ENCODE results near the gene COA8.

The COA8 gene

DNA sequence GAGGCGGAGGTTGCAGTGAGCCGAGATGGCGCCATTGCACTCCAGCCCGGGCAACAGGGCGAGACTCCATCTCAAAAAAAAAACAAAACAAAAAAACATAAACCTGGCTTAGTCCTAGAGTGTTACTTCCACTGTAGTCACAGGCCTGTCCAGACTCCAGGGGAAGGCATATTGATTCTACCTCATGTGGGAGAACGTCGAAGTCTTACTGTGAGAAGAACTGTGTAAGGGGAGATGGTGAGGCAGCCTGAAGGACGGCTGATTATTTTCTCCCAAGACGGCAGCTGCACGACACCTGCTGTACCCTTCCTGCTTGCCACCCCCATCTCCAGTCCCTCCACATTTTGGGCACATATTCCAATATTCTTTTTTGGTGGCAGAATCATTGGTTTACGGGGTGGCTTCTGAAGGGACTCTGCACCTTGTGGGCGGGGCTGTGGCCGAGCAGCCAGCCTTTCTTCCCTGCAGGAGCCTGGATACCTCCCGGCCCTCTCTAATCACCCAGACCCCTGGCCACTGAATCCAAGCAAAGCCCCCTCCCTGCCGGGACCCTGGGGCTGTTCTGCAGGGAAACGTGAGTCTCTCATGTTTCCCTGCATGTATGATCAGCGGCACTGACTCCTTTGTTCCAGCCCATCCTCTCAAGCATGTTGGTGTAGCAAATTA lies 54.0 kb downstream of the COA8 start:
- no peaks in the 10 kb centered on the region for H3K36me3 ChIP-seq (ENCODE audit: insufficient read depth)
- H3K79me2 ChIP-seq (ENCODE audit: insufficient read depth, low read depth): no peaks in the 10 kb centered on the region
- no peak overlapping the region for H3K4me2 ChIP-seq
- H3K9ac ChIP-seq: no peak overlapping the region
- no peaks in the 10 kb centered on the region for H4K20me1 ChIP-seq (ENCODE audit: insufficient read depth)
- no peak overlapping the region for H3K27ac ChIP-seq
- TF ChIP-seq, protein P1, sequence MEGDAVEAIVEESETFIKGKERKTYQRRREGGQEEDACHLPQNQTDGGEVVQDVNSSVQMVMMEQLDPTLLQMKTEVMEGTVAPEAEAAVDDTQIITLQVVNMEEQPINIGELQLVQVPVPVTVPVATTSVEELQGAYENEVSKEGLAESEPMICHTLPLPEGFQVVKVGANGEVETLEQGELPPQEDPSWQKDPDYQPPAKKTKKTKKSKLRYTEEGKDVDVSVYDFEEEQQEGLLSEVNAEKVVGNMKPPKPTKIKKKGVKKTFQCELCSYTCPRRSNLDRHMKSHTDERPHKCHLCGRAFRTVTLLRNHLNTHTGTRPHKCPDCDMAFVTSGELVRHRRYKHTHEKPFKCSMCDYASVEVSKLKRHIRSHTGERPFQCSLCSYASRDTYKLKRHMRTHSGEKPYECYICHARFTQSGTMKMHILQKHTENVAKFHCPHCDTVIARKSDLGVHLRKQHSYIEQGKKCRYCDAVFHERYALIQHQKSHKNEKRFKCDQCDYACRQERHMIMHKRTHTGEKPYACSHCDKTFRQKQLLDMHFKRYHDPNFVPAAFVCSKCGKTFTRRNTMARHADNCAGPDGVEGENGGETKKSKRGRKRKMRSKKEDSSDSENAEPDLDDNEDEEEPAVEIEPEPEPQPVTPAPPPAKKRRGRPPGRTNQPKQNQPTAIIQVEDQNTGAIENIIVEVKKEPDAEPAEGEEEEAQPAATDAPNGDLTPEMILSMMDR (conservative IDR thresholded peaks at IDR 0.05; ENCODE audit: low read depth, low read length): no peak
- H3K4me3 ChIP-seq (IDR thresholded peaks at IDR 0.05; ENCODE audit: insufficient read depth, low read depth, low read length): no peak overlapping the region
- no peaks in the 10 kb centered on the region for H3K27me3 ChIP-seq (ENCODE audit: insufficient read depth, low read depth)
- no peak overlapping the region for H2AFZ ChIP-seq (ENCODE audit: low read depth)
- H3K4me1 ChIP-seq (ENCODE audit: low read depth, poor library complexity, severe bottlenecking): no peaks in the 10 kb centered on the region

DNA sequence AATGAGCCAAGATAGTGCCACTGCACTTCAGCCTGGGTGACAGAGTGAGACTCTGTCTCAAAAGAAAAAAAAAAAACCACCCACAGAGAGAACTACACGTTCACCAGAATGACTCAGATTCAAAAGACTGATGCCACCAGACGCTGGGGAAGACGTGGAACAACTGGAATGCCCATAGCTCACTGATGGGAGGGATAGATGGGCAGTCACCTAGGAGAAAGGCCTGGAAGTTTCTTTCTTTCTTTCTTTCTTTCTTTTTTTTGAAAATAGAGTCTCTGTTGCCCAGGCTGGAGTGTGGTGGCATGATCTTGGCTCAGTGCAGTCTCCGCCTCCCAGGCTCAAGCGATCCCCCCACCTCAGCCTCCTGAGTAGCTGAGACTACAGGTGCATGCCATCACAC lies 56.3 kb downstream of the COA8 start:
- Histone ChIP-seq H3K4me1 (ENCODE audit: low read depth, poor library complexity, severe bottlenecking) (no peaks in the 10 kb centered on the region), H3K36me3 (ENCODE audit: insufficient read depth) (no peaks in the 10 kb centered on the region), H2AFZ (ENCODE audit: low read depth) (no peak overlapping the region), H4K20me1 (ENCODE audit: insufficient read depth) (no peaks in the 10 kb centered on the region), H3K4me3 (IDR thresholded peaks at IDR 0.05; ENCODE audit: insufficient read depth, low read depth, low read length) (no peak overlapping the region), H3K4me2 (no peak overlapping the region), H3K27me3 (ENCODE audit: insufficient read depth, low read depth) (no peaks in the 10 kb centered on the region), H3K79me2 (ENCODE audit: insufficient read depth, low read depth) (no peaks in the 10 kb centered on the region), H3K9ac (no peak overlapping the region), H3K27ac (no peak overlapping the region)
- TF ChIP-seq, protein P1 (conservative IDR thresholded peaks at IDR 0.05; ENCODE audit: low read depth, low read length): no peak

DNA sequence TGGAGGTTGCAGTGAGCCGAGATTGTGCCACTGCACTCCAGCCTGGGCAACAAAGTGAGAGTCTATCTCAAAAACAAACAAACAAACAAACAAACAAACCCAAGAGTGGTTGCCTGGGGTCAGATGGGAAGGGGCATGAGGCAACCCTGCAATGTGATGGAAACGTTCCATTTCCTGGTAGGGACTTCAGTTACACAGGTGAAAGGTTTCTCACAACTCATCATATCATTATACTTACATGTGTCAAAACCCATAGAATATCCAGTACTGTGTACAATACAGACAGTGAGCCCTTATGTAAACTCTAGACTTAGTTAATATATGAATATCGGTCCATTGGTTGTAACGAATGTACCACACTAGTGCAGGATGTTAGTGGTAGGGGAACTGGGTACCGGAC lies 59.1 kb downstream of the COA8 start:
- Histone ChIP-seq H4K20me1 (ENCODE audit: insufficient read depth) (no peaks in the 10 kb centered on the region), H3K4me2 (no peak overlapping the region), H3K4me3 (IDR thresholded peaks at IDR 0.05; ENCODE audit: insufficient read depth, low read depth, low read length) (no peak overlapping the region), H2AFZ (ENCODE audit: low read depth) (no peak overlapping the region), H3K27me3 (ENCODE audit: insufficient read depth, low read depth) (no peaks in the 10 kb centered on the region), H3K4me1 (ENCODE audit: low read depth, poor library complexity, severe bottlenecking) (peaks cover 11% of the 10 kb centered on the region), H3K36me3 (ENCODE audit: insufficient read depth) (no peaks in the 10 kb centered on the region), H3K27ac (no peak overlapping the region), H3K9ac (no peak overlapping the region), H3K79me2 (ENCODE audit: insufficient read depth, low read depth) (no peaks in the 10 kb centered on the region)
- TF ChIP-seq, protein P1 (conservative IDR thresholded peaks at IDR 0.05; ENCODE audit: low read depth, low read length): no peak

DNA sequence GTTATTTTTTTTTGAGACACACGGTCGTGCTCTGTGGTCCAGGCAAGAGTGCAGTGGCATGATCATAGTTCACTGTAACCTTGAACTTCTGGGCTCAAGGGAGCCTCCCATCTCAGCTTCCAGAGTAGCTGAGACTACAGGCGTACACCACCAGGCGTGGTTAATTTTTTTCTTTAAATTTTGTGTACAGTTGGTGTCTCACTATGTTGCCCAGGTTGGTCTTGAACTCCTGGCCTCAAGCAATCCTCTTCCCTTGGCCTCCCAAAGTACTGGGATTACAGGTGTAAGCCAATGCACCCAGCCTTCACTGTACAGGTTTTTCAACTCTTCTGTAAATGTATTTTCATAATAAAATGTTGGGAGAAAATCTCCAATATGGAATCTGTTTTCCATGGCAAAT lies 60.5 kb downstream of the COA8 start:
- Histone ChIP-seq H3K4me2 (no peak overlapping the region), H2AFZ (ENCODE audit: low read depth) (no peak overlapping the region), H3K36me3 (ENCODE audit: insufficient read depth) (no peaks in the 10 kb centered on the region), H3K9ac (no peak overlapping the region), H3K27ac (no peak overlapping the region), H3K79me2 (ENCODE audit: insufficient read depth, low read depth) (no peaks in the 10 kb centered on the region), H3K27me3 (ENCODE audit: insufficient read depth, low read depth) (no peaks in the 10 kb centered on the region), H3K4me1 (ENCODE audit: low read depth, poor library complexity, severe bottlenecking) (peaks cover 16% of the 10 kb centered on the region), H4K20me1 (ENCODE audit: insufficient read depth) (no peaks in the 10 kb centered on the region), H3K4me3 (IDR thresholded peaks at IDR 0.05; ENCODE audit: insufficient read depth, low read depth, low read length) (no peak overlapping the region)
- TF ChIP-seq, protein P1 (conservative IDR thresholded peaks at IDR 0.05; ENCODE audit: low read depth, low read length): no peak
